Activated CD8-positive, alpha-beta T cell treated with anti-CD3 and anti-CD28 coated beads for 36 hours (primary cell): ENCODE data around the gene FGF10. TPM values are rescaled to one million over a fixed set of nuclear protein-coding genes. Genes with fewer than 3 reads are reported as not detected.

Source experiments
- ATAC-seq: fragments of 200-7000 bp; cut with Tn5 transposase; one replicate; pipeline ENCODE4 v1.10.0; 2021; ENCODE audit warnings: mild to moderate bottlenecking, moderate library complexity
- CTCF ChIA-PET: fragments of 350-600 bp; sonication (Branson Sonifier 250); formaldehyde crosslinking; loops from one replicate; lab custom pipeline; 2021; ENCODE audit warnings: antibody characterized with exemption; lab: Charles Lee
- POLR2A ChIA-PET: fragments of 350-600 bp; sonication (Branson Sonifier 250); formaldehyde crosslinking; loops from one replicate; lab custom pipeline; 2021; ENCODE audit warnings: antibody characterized with exemption; lab: Charles Lee
- DNase-seq: peaks from one replicate; pipeline ENCODE4 v3.0.0-alpha.2; 2020
- H3K27ac Mint-ChIP-seq: one replicate; pipeline ENCODE4 v1.8.0; 2021; ENCODE audit warnings: mild to moderate bottlenecking, mixed read lengths
- H3K27me3 Mint-ChIP-seq: one replicate; pipeline ENCODE4 v1.8.0; 2021; ENCODE audit warnings: mixed read lengths
- H3K36me3 Mint-ChIP-seq: one replicate; pipeline ENCODE4 v1.8.0; 2021; ENCODE audit warnings: low read depth, mixed read lengths
- H3K4me1 Mint-ChIP-seq: one replicate; pipeline ENCODE4 v1.8.0; 2021; ENCODE audit warnings: low read depth, mixed read lengths
- H3K4me3 Mint-ChIP-seq: one replicate; pipeline ENCODE4 v1.8.0; 2021; ENCODE audit warnings: mild to moderate bottlenecking, moderate library complexity, mixed read lengths
- H3K9me3 Mint-ChIP-seq: one replicate; pipeline ENCODE4 v1.8.0; 2021; ENCODE audit warnings: mixed read lengths
- CTCF ChIP-seq: fragments of 200-600 bp; IDR thresholded peaks from one replicate; pipeline ENCODE4 v1.8.0; 2022; ENCODE audit warnings: antibody characterized with exemption, mild to moderate bottlenecking
- intact Hi-C: fragments of 100-400 bp; cut with micrococcal nuclease; formaldehyde crosslinking; loops from one replicate; pipeline ENCODE4 v1.10.0; 2022
- total RNA-seq, 2 experiments: library from RNA; stranded (reverse); gene quantifications; one replicate each; pipeline ENCODE4 v1.2.3, GENCODE V29; 2021

Gene FGF10
- total RNA-seq, 2 experiments from 2014 or later = not detected

- no peaks in the 10 kb centered on the region for H3K27me3 Mint-ChIP-seq
- CTCF ChIA-PET = no interaction called here
- ATAC-seq (no peak), DNase-seq (no peak)
- no peaks in the 10 kb centered on the region for H3K9me3 Mint-ChIP-seq
- H3K4me1 Mint-ChIP-seq = no peaks in the 10 kb centered on the region
- H3K27ac Mint-ChIP-seq = no peak overlapping the region
- H3K36me3 Mint-ChIP-seq = no peaks in the 10 kb centered on the region
- no peak overlapping the region for H3K4me3 Mint-ChIP-seq
- POLR2A ChIA-PET = no interaction called here
- intact Hi-C loops = no loop called here
- no peak for TF ChIP-seq CTCF
Measured at GRCh38 chr5:44275329-44275728, 113.9 kb downstream of the FGF10 start.

GRCh38 chr5:44267909-44268308 is 121.3 kb downstream of the FGF10 start:
- intact Hi-C loops = no loop called here
- Mint-ChIP-seq H3K4me1 (no peaks in the 10 kb centered on the region), H3K4me3 (no peak overlapping the region), H3K27ac (no peak overlapping the region), H3K27me3 (no peaks in the 10 kb centered on the region), H3K9me3 (peaks cover 2% of the 10 kb centered on the region), H3K36me3 (no peaks in the 10 kb centered on the region)
- ATAC-seq = no peak
- ChIA-PET CTCF (no interaction called here), POLR2A (no interaction called here)
- TF ChIP-seq CTCF = no peak
- DNase-seq = no peak

GRCh38 chr5:44266882-44267576 is 122.2 kb downstream of the FGF10 start:
- CTCF ChIA-PET = no interaction called here
- Mint-ChIP-seq H3K9me3 (peaks cover 5% of the 10 kb centered on the region), H3K27ac (no peak overlapping the region), H3K4me3 (no peak overlapping the region), H3K27me3 (no peaks in the 10 kb centered on the region), H3K36me3 (no peaks in the 10 kb centered on the region), H3K4me1 (no peaks in the 10 kb centered on the region)
- TF ChIP-seq CTCF = no peak
- ATAC-seq (no peak), DNase-seq (no peak)
- intact Hi-C loops = no loop called here
- POLR2A ChIA-PET = interaction anchor here (0.6 kb wide), 1 partner anchor 619 kb away, joined by 3 read pairs; no protein-coding TSS in a partner anchor

- Mint-ChIP-seq H3K36me3 (no peaks in the 10 kb centered on the region), H3K27ac (no peak overlapping the region), H3K27me3 (no peaks in the 10 kb centered on the region), H3K4me1 (no peaks in the 10 kb centered on the region), H3K9me3 (peaks cover 5% of the 10 kb centered on the region), H3K4me3 (no peak overlapping the region)
- intact Hi-C loops = no loop called here
- ATAC-seq (no peak), DNase-seq (no peak)
- no peak for TF ChIP-seq CTCF
- ChIA-PET CTCF (no interaction called here), POLR2A (no interaction called here)
Measured at GRCh38 chr5:44265713-44266112, 123.5 kb downstream of the FGF10 start.

- no peak for ATAC-seq
- ChIA-PET CTCF (no interaction called here), POLR2A (no interaction called here)
- no peak for TF ChIP-seq CTCF
- no peaks in the 10 kb centered on the region for H3K4me1 Mint-ChIP-seq
- no peak overlapping the region for H3K4me3 Mint-ChIP-seq
- intact Hi-C loops = no loop called here
- H3K9me3 Mint-ChIP-seq = peaks cover 7% of the 10 kb centered on the region
- H3K27ac Mint-ChIP-seq = no peak overlapping the region
- no peaks in the 10 kb centered on the region for H3K36me3 Mint-ChIP-seq
- no peaks in the 10 kb centered on the region for H3K27me3 Mint-ChIP-seq
- no peak for DNase-seq
Measured at GRCh38 chr5:44260793-44261192, 128.4 kb downstream of the FGF10 start.
